H7 (cell line): Measurements from ENCODE around the gene SYCP2L. TPM values are rescaled to one million over a fixed set of nuclear protein-coding genes. Genes with fewer than 3 reads are reported as not detected.

Experiments used
- DNase-seq: peaks from one replicate; pipeline ENCODE4 v3.0.0; 2012
- H3K27me3 ChIP-seq: 2 replicates; pipeline ENCODE4 v1.6.0; 2011; ENCODE audit warnings: mild to moderate bottlenecking, low read length; ENCODE audit not compliant: control insufficient read depth, insufficient read depth
- H3K36me3 ChIP-seq: replicated peaks from 2 replicates; pipeline ENCODE4 v1.5.1; 2011; ENCODE audit warnings: low read length; ENCODE audit not compliant: control insufficient read depth, insufficient read depth
- H3K4me3 ChIP-seq: 2 replicates; pipeline ENCODE4 v1.5.1; 2011; ENCODE audit warnings: low read depth, mild to moderate bottlenecking, control low read depth, low read length, moderate library complexity; ENCODE audit not compliant: insufficient read depth
- total RNA-seq: library from RNA; depleted of rRNA; stranded (reverse); fragments of >200 nt; shearing (Covaris generic); gene quantifications from 2 replicates; pipeline ENCODE4 v1.2.3, GENCODE V29; 2014; rRNA removed

SYCP2L gene
- total RNA-seq, 1 experiment from 2014 or later = 0.38 TPM

GRCh38 chr6:11015102-11015501, 128.2 kb downstream of the SYCP2L start:
- no peaks in the 10 kb centered on the region for H3K27me3 ChIP-seq
- DNase-seq = no peak
- H3K4me3 ChIP-seq = no peak overlapping the region
- no peaks in the 10 kb centered on the region for H3K36me3 ChIP-seq

DNA sequence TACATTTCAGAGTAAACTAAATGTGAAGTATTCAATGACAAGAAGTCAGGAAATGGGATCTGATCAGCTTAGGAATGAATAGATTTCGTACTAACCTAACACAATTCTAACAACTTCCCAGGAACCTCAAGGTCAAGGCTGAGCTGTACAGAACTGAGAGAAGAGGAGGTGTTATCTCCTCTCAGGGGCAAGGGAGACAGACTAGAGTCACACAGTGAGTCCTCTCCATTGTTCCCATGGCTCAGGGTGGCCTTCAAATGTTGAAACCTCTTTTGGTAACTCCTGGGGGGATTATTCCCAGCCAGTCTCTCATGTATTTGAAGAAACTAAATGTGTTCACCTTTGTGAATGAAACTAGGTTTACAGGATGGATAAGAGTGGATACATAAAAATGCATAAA, 129.6 kb downstream of the SYCP2L start:
- no peaks in the 10 kb centered on the region for H3K27me3 ChIP-seq
- H3K36me3 ChIP-seq = no peaks in the 10 kb centered on the region
- H3K4me3 ChIP-seq = no peak overlapping the region
- DNase-seq = no peak

- no peak overlapping the region for H3K4me3 ChIP-seq
- no peaks in the 10 kb centered on the region for H3K27me3 ChIP-seq
- no peaks in the 10 kb centered on the region for H3K36me3 ChIP-seq
- no peak for DNase-seq
Measured at GRCh38 chr6:11017090-11017489, 130.2 kb downstream of the SYCP2L start.

GRCh38 chr6:11018225-11018624, 131.4 kb downstream of the SYCP2L start:
- no peak for DNase-seq

GRCh38 chr6:11021003-11021402, 134.2 kb downstream of the SYCP2L start:
- Histone ChIP-seq H3K36me3 (no peaks in the 10 kb centered on the region), H3K27me3 (no peaks in the 10 kb centered on the region), H3K4me3 (no peak overlapping the region)
- no peak for DNase-seq

More at GRCh38 chr6:11018225-11018624, 131.4 kb downstream of the SYCP2L start:
- Histone ChIP-seq H3K36me3 (no peaks in the 10 kb centered on the region), H3K4me3 (no peak overlapping the region), H3K27me3 (no peaks in the 10 kb centered on the region)

DNA sequence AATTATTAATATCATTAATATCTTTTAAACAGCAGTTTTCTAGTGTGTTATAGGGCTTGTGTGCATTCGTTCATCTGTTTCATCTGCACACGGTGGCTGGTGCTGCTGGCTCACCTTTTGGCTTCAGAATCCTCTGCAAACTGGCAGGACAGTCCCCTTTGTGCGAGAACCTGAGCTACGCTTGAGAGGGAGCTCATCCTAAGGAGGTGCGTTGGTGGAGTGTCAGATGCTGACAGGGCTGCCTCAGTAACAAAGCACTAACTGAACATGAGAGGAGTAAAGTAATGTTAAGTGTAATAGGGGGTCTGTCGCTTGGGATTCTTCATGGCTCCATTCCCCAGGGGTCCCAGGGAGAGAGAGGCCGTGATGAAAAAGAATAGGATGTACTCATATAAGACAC, 134.9 kb downstream of the SYCP2L start:
- DNase-seq = no peak

DNA sequence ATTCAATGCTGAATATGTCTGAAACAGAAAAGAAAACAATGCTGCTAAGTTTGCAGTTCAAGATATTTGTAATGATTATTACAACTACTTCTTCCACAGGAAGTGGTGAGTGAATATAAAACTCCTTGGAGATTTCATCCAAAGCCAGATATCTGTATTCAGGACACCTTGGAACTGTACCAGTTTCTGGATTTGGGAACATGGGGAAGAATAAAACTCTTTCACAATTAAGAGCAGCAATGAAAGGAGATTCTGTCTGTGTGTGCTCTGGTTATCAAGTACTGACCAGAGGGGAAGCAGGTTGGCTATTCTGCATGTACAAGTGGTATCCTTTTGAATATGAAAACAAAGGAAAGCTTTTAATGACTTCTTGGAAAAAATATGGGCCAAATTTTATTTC, 136.2 kb downstream of the SYCP2L start:
- no peak for DNase-seq
- H3K4me3 ChIP-seq = no peak overlapping the region
- no peaks in the 10 kb centered on the region for H3K27me3 ChIP-seq
- H3K36me3 ChIP-seq = no peaks in the 10 kb centered on the region

More for the DNA sequence above, 134.9 kb downstream of the SYCP2L start:
- Histone ChIP-seq H3K4me3 (no peak overlapping the region), H3K27me3 (no peaks in the 10 kb centered on the region), H3K36me3 (no peaks in the 10 kb centered on the region)

Other genes starting within 250 kb of the SYCP2L start
- gene C6orf52, start 192.4 kb upstream of the SYCP2L start, total RNA-seq = 0.26 and 4.6 TPM in 2 replicates
- 39.9 and 44.8 TPM in 2 replicates for gene PAK1IP1, start 192.1 kb upstream of the SYCP2L start, total RNA-seq
- 129 and 153 TPM in 2 replicates for gene TMEM14C, start 164.0 kb upstream of the SYCP2L start, total RNA-seq
- gene TMEM14B, start 139.2 kb upstream of the SYCP2L start, total RNA-seq = 90.6 and 120 TPM in 2 replicates
- 0.07 TPM in 1 of 2 replicates, not detected in the other for gene MAK, start 48.5 kb upstream of the SYCP2L start, total RNA-seq
- gene GCM2, start 5.0 kb upstream of the SYCP2L start, total RNA-seq = not detected in 2 replicates
- 1.0 and 2.6 TPM in 2 replicates for gene ELOVL2, start 157.3 kb downstream of the SYCP2L start, total RNA-seq
- 4.2 and 5.7 TPM in 2 replicates for gene SMIM13, start 206.8 kb downstream of the SYCP2L start, total RNA-seq
- not detected in 2 replicates for gene ERVFRD-1, start 224.7 kb downstream of the SYCP2L start, total RNA-seq